Superior temporal gyrus (tissue), 1 donor: Measurements from ENCODE around the gene CDADC1.
"Not testable (repeated sequence)": the region's sequence is repeated elsewhere in the genome, so short reads cannot be mapped to it uniquely, and the experiment has no call there.

Source experiments
- DNase-seq: peaks from one replicate; pipeline ENCODE4 v3.0.0-alpha.2; 2016; ENCODE audit errors: extremely low spot score

CDADC1 gene

GRCh38 chr13:49238621-49239020 is 9.1 kb upstream of the CDADC1 start:
- no peak for DNase-seq

DNA sequence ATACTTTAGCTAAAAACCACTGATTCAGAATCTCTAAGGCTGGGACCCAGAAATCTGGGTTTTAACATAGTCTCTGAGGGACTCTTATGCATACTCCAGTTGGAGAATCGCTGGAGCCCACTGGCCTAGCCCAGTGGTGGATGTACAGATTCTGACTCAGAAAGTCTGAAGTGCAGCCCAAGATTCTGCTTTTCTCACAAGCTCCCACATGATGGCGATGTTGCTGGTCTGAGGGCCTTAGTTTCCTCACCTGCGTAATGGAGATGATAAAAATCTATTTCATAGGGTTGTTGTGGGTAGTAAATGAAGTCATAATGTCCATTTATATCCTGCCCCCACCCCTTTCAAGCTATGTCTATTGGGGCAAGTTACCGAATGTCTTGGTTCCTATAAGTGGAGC is 7.7 kb upstream of the CDADC1 start:
- no peak for DNase-seq

DNA sequence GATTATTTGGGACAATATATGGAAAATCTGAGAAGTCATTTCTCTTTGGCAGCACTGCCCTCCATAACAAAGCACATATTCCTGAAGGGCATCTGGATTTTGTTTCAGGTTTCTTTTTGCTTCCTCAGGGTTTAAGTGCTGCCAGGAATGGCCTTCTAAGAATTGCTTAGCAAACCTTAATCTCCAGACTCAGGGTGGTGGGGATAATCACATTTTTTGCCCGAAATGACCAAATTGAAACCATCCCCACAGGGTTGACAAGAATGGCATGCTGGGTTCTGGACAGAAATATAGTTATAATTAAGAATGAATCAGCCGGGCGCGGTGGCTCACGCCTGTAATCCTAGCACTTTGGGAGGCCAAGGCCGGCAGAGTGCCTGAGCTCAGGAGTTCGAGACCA is 6.4 kb upstream of the CDADC1 start:
- DNase-seq = no peak

- DNase-seq = no peak
Observed at GRCh38 chr13:49245101-49245500, 2.6 kb upstream of the CDADC1 start.

DNA sequence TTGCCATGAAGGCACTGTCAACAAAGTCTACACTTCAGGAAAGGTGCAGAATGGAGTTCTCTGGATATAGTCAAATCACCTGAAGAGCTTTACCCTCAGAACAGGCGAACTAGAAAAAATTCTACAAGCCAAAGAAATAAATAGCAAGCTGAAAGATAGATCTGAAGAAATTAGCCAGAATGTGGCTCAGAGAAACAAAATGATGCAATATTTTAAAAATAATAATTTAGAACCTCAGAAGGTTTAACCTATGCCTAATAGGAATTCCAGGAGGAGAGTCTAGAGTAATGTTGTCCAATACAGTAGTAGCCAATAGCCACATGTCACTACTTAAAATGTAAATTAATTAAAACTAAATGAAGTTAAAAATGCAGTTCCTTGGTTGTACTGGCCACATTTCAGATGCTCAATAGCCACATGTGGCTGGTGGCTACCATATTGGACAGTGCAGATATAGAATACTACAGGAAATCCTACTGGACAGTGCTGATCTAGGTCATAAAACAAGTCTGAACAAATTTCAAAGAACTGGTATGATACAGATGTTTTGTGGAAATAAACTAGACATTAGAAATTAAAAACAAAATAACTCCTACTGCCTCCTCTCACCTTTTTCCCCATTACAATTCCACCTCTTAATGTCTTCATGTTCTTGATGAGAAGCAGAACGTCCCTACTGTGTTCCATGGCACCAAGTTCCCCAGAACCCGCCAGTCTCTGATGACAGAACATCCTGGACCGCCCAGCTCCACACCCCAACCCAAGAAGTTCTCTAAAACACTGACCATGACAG is 679 bp upstream of the CDADC1 start:
- DNase-seq = peak; percentile 16

GRCh38 chr13:49248622-49249002 is 887 bp downstream of the CDADC1 start:
- no peak for DNase-seq

GRCh38 chr13:49251326-49251725 is 3.6 kb downstream of the CDADC1 start:
- DNase-seq = no peak

GRCh38 chr13:49253310-49253709 is 5.6 kb downstream of the CDADC1 start:
- no peak for DNase-seq

- no peak for DNase-seq
Observed at GRCh38 chr13:49254007-49254406, 6.3 kb downstream of the CDADC1 start.

DNA sequence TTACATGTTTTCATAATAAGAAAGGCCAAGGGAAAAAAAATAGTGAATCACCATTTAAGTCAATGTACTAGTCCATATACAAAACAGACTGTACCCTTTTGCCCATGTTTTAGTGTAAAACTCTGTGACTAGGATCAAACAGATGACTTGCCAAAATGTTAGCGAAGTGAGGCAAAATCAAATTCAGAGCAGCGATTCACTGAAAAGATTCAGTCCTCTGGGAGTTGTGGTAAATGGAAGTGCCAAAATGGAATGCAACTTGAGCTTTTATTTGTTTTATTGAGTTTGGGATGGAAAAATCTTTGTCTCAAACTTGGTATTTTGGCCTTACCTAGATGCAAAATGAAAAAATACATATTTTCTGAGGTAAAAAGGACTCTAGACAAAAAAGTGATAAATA is 9.1 kb downstream of the CDADC1 start:
- DNase-seq = no peak

GRCh38 chr13:49258089-49258796 is 10.5 kb downstream of the CDADC1 start:
- no peak for DNase-seq

DNA sequence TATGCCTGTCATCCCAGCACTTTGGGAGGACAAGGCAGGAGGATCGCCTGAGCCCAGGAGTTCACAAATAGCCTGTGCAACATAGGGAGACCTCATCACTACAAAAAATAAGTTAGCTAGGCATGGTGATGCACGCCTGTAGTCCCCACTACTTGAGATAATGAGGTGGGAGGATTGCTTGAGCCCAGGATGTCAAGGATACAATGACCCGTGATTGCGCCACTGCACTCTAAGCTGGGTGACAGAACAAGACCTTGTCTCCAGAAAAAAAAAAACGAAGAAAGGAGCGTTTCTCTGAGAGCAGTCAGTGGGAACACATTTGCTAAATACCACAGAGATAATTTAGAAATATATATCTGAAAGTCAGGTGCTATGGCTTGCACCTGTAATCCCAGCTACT is 11.9 kb downstream of the CDADC1 start:
- no peak for DNase-seq

GRCh38 chr13:49262634-49263033 is 14.9 kb downstream of the CDADC1 start:
- no peak for DNase-seq

DNA sequence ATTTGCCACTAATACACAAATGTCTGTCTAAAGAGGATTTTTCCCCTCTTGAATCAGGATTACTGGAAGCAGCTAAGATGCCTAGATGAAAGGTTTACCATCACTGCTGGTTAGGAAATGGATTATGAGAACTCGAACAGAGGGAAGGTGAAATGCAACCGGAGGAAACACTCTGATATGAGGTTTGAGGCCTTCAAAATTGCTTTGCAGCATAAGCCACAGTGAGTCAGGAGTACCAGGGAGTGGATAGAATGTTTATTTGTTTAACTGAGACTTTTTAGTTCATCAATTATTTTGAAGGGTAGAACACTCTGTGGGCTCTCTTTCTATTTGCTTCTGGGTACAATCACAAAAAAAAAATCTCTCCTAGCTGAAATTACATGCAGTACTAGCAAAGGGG is 18.1 kb downstream of the CDADC1 start:
- DNase-seq = no peak

- no peak for DNase-seq
Observed at GRCh38 chr13:49271264-49271663, 23.5 kb downstream of the CDADC1 start.

DNA sequence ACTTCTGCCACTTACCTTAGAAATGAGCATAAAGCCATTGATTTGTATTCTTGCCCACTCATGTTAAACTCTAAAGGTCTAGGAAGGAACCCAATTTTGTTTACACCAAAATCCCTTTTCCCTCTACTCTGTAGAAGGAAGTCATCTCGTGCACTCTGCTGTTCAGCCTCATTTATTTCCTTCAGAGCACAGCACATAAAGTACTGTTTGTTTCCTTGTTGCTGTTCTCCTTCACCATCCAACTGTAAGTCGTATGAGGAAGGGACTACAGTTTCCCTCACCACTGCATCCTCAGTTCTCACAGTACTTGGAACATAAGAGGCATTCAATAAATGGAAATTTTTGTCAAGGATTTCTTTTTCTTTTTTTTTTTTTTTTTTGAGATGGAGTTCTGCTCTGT is 24.6 kb downstream of the CDADC1 start:
- DNase-seq = no peak

DNA sequence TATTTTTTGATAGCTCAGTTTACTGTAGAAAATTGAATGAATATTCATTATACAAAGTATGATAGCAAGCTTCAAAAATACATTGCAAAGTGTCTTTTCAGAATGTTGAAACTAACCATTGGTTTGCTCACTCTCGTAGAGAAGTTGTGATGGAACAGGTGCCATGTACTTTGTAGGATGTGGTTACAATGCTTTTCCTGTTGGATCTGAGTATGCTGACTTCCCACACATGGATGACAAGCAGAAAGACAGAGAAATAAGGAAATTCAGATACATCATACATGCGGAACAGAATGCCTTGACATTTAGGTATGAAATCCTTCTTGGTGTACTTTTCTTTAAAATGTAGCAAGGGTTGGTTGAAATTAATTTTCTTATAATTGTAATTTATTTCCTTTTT is 30.5 kb downstream of the CDADC1 start:
- no peak for DNase-seq

DNA sequence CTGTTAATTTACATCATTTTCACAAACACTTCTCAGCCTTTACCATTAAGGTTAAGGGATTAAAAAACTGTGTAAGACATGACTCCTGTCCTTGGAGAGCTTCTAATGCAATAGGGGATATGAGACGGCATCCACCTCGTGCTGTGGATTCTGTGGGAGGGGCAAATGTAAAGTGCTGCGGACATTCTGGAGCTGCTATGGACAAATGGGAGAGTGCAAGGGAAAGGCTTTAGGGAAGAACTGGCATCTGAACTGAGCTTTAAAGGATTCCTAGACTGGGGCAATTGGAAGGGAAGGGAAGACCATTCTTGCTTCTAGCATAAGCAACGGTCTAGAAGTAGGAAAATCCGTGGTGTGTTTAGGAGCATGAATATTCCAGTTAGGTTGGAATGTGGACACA is 31.4 kb downstream of the CDADC1 start:
- no peak for DNase-seq

GRCh38 chr13:49279885-49280284 is 32.2 kb downstream of the CDADC1 start:
- no peak for DNase-seq

DNA sequence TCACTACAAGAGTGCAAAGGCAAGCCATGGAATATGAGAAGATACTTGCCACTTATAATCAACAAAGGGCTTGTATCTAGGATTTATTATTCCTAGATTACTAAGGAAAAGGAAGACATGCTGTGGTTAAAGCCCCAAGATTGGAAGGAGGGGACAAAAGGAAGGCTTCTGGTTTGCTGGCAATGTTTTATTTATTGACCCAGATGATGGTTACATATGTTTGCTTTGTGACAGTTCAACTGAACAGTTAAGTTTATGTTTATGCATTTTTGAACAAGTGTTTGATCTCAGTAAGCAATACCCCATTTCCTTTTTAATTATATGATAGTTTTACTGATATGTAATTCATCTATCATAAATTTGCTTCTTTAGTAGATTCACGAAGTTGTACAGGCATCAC is 40.3 kb downstream of the CDADC1 start:
- DNase-seq = no peak

DNA sequence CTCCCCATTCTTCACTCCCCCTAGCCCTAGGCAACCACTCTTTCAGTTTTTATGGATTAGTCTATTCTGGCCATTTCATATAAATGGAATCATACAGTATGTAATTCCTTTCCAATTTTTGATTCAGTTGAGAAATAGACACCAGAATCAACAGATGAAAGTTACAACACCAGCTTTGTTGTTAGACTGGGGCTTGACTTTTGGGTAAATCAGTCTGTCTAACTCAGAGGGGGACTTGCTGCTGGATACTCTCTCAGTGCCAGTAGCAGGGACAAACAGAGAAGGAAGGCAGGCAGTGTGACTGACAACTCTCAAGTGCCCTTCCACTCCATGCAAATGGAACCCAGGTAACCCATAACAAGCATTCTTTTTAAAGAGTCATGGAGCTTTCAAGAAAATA is 40.7 kb downstream of the CDADC1 start:
- DNase-seq = no peak

DNA sequence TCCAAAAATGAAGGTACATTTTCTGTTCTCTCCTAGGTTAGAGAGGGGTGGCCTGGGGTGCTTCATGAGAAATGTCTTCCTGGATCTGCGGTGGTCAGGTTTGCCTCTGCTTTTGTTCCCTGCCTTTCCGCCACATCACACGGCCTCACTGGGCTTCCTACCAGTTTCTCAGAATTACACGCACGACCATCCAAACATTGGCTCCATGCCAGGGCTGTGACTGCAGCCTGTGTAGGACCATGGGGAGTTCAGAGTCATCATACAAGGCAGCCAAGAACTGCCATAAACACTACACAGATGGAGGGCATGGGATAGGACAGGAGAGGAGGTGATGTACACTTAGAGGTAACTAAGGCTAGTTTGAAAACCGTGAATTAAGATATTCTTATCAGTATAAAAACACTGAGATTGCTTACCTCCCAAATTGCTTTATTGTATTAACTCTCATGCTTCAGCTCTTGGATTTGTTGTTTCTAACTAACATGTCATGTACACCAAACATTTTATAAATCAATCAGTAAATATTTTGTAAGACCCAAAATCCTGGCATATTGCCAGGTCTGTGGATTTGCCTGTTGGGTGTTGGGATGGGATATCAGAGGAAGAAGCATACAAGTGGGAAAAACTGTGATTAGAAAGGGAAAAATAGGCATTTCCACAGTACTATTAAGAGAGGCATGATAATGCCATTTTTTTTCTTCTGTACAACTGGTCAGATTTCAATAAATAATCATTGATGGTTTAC is 45.2 kb downstream of the CDADC1 start:
- DNase-seq = peak; percentile 46

- DNase-seq = not testable (repeated sequence)
Observed at GRCh38 chr13:49294723-49295122, 47.0 kb downstream of the CDADC1 start.
